Mononuclear cell (primary cell): ENCODE measurements around the gene RADIL. TPM values are rescaled to one million over a fixed set of nuclear protein-coding genes. Genes with fewer than 3 reads are reported as not detected.

Experiments used
- H3K27me3 ChIP-seq: 2 replicates; pipeline ENCODE4 v1.6.0; 2011; ENCODE audit warnings: low read length, control low read depth; ENCODE audit not compliant: insufficient read depth
- H3K4me1 ChIP-seq: 2 replicates; pipeline ENCODE4 v1.5.1; 2011; ENCODE audit warnings: mild to moderate bottlenecking, low read length, control low read depth; ENCODE audit not compliant: insufficient read depth
- H3K4me3 ChIP-seq: 2 replicates; pipeline ENCODE4 v1.5.1; 2011; ENCODE audit warnings: mild to moderate bottlenecking, low read length, moderate library complexity
- H3K9me3 ChIP-seq: 2 replicates; pipeline ENCODE4 v1.5.1; 2011; ENCODE audit warnings: low read depth, mild to moderate bottlenecking, control low read depth, low read length
- total RNA-seq: library from RNA; depleted of rRNA; stranded (reverse); fragments of >200 nt; gene quantifications from one replicate; pipeline ENCODE4 v1.2.3, GENCODE V29; 2012

The RADIL gene
- total RNA-seq, 1 donor = not detected

GRCh38 chr7:4849390-4849789 lies 34.1 kb downstream of the RADIL start:
- no peak overlapping the region for H3K4me3 ChIP-seq
- no peaks in the 10 kb centered on the region for H3K9me3 ChIP-seq
- peaks cover 2% of the 10 kb centered on the region for H3K27me3 ChIP-seq
- no peaks in the 10 kb centered on the region for H3K4me1 ChIP-seq

- Histone ChIP-seq H3K27me3 (peaks cover 2% of the 10 kb centered on the region), H3K4me1 (no peaks in the 10 kb centered on the region), H3K4me3 (no peak overlapping the region), H3K9me3 (no peaks in the 10 kb centered on the region)
These were observed 37.8 kb downstream of the RADIL start for GRCh38 chr7:4845740-4846142.

GRCh38 chr7:4842319-4843064 lies 41.0 kb downstream of the RADIL start:
- Histone ChIP-seq H3K27me3 (peaks cover 2% of the 10 kb centered on the region), H3K9me3 (no peaks in the 10 kb centered on the region), H3K4me1 (no peaks in the 10 kb centered on the region), H3K4me3 (no peak overlapping the region)

- Histone ChIP-seq H3K4me3 (no peak overlapping the region), H3K9me3 (no peaks in the 10 kb centered on the region), H3K27me3 (no peaks in the 10 kb centered on the region)
These were observed 41.7 kb downstream of the RADIL start for GRCh38 chr7:4841836-4842235.

GRCh38 chr7:4841007-4841784 lies 42.3 kb downstream of the RADIL start:
- H3K27me3 ChIP-seq = no peaks in the 10 kb centered on the region
- no peaks in the 10 kb centered on the region for H3K9me3 ChIP-seq
- H3K4me1 ChIP-seq = no peaks in the 10 kb centered on the region
- no peak overlapping the region for H3K4me3 ChIP-seq

More at GRCh38 chr7:4841836-4842235, 41.7 kb downstream of the RADIL start:
- no peaks in the 10 kb centered on the region for H3K4me1 ChIP-seq

GRCh38 chr7:4840079-4840501 lies 43.4 kb downstream of the RADIL start:
- no peaks in the 10 kb centered on the region for H3K4me1 ChIP-seq
- H3K9me3 ChIP-seq = no peaks in the 10 kb centered on the region
- no peaks in the 10 kb centered on the region for H3K27me3 ChIP-seq
- H3K4me3 ChIP-seq = no peak overlapping the region

- Histone ChIP-seq H3K27me3 (no peaks in the 10 kb centered on the region), H3K4me3 (no peak overlapping the region), H3K4me1 (no peaks in the 10 kb centered on the region), H3K9me3 (no peaks in the 10 kb centered on the region)
These were observed 44.7 kb downstream of the RADIL start for GRCh38 chr7:4838626-4839334.

- Histone ChIP-seq H3K27me3 (no peaks in the 10 kb centered on the region), H3K4me3 (no peak overlapping the region)
These were observed 45.5 kb downstream of the RADIL start for GRCh38 chr7:4837803-4838625.

GRCh38 chr7:4837041-4837802 lies 46.3 kb downstream of the RADIL start:
- H3K4me3 ChIP-seq = no peak overlapping the region
- H3K9me3 ChIP-seq = no peaks in the 10 kb centered on the region
- no peaks in the 10 kb centered on the region for H3K27me3 ChIP-seq
- no peaks in the 10 kb centered on the region for H3K4me1 ChIP-seq

More at GRCh38 chr7:4837803-4838625, 45.5 kb downstream of the RADIL start:
- H3K4me1 ChIP-seq = no peaks in the 10 kb centered on the region
- no peaks in the 10 kb centered on the region for H3K9me3 ChIP-seq

GRCh38 chr7:4836206-4836661 lies 47.3 kb downstream of the RADIL start:
- H3K4me3 ChIP-seq = no peak overlapping the region
- H3K27me3 ChIP-seq = no peaks in the 10 kb centered on the region
- no peaks in the 10 kb centered on the region for H3K9me3 ChIP-seq
- H3K4me1 ChIP-seq = no peaks in the 10 kb centered on the region

- Histone ChIP-seq H3K4me1 (no peaks in the 10 kb centered on the region), H3K4me3 (no peak overlapping the region), H3K27me3 (no peaks in the 10 kb centered on the region), H3K9me3 (no peaks in the 10 kb centered on the region)
These were observed 47.9 kb downstream of the RADIL start for GRCh38 chr7:4835398-4836205.

- Histone ChIP-seq H3K9me3 (no peaks in the 10 kb centered on the region), H3K27me3 (no peaks in the 10 kb centered on the region), H3K4me1 (no peaks in the 10 kb centered on the region), H3K4me3 (no peak overlapping the region)
These were observed 48.7 kb downstream of the RADIL start for GRCh38 chr7:4834601-4835397.
